GM12864 (cell line): Measurements from ENCODE around the gene PAGE3.

ENCODE experiments used
- DNase-seq: peaks from one replicate; pipeline ENCODE4 v3.0.0-alpha.2; 2011; ENCODE audit warnings: low read depth
- H3K4me3 ChIP-seq: 2 replicates; pipeline ENCODE4 v1.5.1; 2011; ENCODE audit warnings: mild to moderate bottlenecking, low read depth, low read length, control low read depth
- TF ChIP-seq, protein P1 (sequence below): IDR thresholded peaks from 2 replicates; pipeline ENCODE4 v1.5.1; 2011; ENCODE audit warnings: low read depth, mild to moderate bottlenecking, moderate library complexity, low read length, control low read depth, inconsistent platforms; ENCODE audit errors: missing control alignments

The PAGE3 gene, protein sequence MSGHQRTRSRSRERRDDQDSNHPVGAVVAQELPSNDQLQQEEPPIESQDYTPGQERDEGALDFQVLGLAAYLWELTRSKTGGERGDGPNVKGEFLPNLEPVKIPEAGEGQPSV

DNA sequence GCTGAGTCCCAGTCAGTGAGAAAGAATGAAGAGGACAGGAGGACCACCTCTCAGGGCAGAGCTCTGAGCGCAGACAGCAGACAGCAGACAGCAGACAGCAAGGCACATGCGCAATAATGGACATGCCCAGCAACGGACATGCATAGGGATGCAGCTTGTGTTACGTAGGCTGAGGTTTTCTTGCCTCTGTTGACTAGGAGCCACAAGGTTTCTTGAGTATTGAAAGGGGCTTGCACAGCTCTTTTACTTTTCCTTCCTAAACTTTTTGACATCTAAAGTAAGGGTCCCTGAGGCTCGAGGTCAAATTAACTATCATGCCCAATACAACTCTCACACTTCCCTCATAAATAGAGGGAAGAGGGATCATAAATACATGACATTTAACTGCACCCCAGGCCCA is at the start of gene PAGE3:
TSS of gene PAGE3 (minus strand) at position 101 of the 400 bp plus-strand sequence. CDS start 1,013 bp downstream, outside the sequence.
- TF ChIP-seq, protein P1, sequence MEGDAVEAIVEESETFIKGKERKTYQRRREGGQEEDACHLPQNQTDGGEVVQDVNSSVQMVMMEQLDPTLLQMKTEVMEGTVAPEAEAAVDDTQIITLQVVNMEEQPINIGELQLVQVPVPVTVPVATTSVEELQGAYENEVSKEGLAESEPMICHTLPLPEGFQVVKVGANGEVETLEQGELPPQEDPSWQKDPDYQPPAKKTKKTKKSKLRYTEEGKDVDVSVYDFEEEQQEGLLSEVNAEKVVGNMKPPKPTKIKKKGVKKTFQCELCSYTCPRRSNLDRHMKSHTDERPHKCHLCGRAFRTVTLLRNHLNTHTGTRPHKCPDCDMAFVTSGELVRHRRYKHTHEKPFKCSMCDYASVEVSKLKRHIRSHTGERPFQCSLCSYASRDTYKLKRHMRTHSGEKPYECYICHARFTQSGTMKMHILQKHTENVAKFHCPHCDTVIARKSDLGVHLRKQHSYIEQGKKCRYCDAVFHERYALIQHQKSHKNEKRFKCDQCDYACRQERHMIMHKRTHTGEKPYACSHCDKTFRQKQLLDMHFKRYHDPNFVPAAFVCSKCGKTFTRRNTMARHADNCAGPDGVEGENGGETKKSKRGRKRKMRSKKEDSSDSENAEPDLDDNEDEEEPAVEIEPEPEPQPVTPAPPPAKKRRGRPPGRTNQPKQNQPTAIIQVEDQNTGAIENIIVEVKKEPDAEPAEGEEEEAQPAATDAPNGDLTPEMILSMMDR: no peak
- DNase-seq: no peak
- no peak within 1 kb of the TSS for H3K4me3 ChIP-seq

DNA sequence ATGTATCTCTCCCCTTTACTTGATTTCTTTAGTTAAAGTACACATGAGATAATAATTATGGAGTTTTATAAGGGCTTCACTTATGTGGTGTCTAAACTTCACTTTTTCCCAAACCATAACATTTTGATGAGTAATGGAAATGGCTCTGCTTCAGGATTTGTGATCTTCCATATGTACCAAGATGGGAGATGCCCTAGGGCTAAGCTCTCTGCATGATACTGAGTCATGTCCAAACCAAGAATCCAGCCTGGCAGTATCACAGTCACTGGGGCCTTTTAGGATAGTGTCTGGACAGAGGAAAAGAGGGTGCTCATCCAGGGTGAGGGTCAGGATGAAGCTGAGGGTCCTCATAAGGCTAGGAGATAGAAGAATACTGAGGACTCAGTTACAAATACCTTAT is 47.9 kb upstream of the PAGE3 start:
- no peak overlapping the region for H3K4me3 ChIP-seq
- TF ChIP-seq, protein P1: no peak
- DNase-seq: no peak

DNA sequence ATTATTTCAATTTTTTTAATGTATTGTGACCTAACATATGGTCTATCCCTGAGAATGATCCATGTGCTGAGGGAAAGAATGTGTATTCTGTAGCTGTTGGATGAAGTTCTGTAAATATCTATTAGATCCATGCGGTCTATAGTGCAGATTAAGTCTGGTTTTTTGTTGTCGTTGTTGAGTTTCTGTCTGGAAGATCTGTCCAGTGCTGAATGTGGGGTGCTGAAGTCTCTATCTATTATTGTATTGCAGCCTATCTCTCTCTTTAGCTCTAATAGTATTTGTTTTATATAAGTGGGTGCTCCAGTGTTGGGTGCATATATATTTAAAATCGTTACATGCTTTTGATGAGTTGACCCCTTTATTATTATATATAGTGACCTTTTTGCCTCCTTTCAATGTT is 26.2 kb upstream of the PAGE3 start:
- TF ChIP-seq, protein P1: no peak
- no peak for DNase-seq
- no peak overlapping the region for H3K4me3 ChIP-seq

DNA sequence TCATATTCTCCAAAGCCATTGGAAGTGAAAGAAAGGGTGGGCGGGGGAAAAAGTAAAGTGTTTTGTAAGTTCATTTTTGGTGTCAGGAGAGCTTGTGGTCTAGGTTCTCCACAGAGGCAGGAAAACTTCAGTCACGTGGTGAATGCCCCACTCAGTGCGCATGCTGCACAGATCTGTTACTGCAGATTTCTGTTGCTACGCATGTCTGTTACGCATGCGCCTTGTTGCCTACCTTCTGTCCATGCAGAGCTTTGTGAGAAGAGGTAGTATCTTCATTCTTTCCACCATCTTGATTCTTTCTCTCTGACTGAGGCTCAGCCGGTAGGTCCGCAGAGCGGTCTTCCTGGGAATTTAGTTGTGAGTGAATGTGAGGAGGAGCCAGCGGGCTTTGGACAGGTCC is 15.1 kb upstream of the PAGE3 start:
- TF ChIP-seq, protein P1: no peak
- no peak overlapping the region for H3K4me3 ChIP-seq
- no peak for DNase-seq

DNA sequence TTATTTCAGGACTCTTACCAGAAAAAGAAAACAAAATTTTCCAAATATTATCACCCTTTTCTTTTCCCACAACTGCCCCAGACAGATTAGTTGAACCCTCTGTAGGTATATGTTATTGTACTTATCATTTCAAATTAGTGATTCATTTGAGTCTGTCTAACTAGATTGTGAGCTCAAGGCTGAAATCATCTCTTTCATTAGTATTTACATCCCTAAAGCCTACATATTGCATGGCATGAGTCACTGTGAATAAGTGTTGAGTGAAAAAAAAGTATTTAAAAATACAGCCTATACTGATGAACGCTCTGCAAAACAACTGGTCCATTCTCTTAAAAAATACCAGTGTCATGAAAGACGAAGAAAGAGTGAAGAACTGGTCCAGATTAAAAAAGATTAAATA is 3.9 kb downstream of the PAGE3 start:
- TF ChIP-seq, protein P1: no peak
- H3K4me3 ChIP-seq: no peak overlapping the region
- no peak for DNase-seq

DNA sequence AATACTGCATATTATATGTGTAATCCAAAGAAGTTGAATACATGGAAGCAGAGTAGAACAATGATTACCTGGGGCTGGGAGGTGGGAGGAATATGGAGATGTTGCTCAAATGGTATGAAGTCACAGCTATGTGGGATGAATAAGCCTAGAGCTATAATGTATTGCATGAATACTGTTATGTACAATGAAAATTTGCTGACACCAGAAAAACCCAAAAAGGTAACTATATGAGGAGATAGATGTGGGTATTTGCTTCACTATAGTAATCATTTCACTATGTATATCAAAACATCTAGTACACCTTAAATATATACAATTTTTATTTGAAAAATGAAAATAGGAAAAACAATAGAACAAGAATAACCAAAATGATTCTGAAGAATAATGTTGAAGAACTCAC is 11.2 kb downstream of the PAGE3 start:
- no peak for DNase-seq
- TF ChIP-seq, protein P1: no peak

DNA sequence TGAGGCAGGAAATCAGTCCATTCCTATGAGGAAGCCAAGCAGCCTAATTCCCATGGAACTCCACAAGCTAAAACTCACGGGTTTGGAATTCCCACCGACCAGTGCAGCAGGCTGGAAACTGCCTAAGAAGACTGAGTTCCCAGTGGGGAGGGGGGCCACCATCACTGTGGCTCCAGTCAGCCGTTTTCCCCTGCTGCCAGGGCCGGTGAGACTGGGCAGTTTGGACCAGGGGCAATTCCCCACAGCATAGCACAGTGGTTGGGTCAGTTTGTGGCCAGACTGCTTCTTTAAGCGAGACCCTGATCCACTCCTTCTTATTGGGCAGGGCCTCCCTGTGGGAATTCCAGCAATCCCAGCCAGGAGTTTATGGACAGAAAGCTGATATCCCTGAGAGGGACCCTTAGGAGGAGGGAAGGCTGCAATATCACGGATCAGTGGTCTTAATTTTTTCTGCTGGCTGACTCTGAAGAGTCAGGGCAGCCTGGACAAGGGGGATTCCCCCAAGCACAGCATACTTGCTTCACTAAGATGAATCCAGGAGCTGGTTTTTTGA is 23.9 kb downstream of the PAGE3 start:
- H3K4me3 ChIP-seq: no peak overlapping the region
- DNase-seq: no peak
- TF ChIP-seq, protein P1: no peak

More for the DNA sequence above, 11.2 kb downstream of the PAGE3 start:
- H3K4me3 ChIP-seq: no peak overlapping the region
